Stimulated activated CD8-positive, alpha-beta memory T cell treated with anti-CD3 and anti-CD28 coated beads, Interleukin-4, amount 100 ng/mL, for 4 hours (primary cell): ENCODE measurements around the gene ANKRD13D.
"Not testable (repeated sequence)": the region's sequence is repeated elsewhere in the genome, so short reads cannot be mapped to it uniquely, and the experiment has no call there.

Experiments used
- DNase-seq, 2 donors: peaks; one replicate each; pipeline ENCODE4 v3.0.0-alpha.2; 2020; ENCODE audit warnings: low read depth in 2 of 2, low spot score in 1 of 2

Gene ANKRD13D

GRCh38 chr11:67317205-67317887 lies 28.2 kb downstream of the ANKRD13D start:
- peak; percentile 96 to 99 for DNase-seq

- no peak for DNase-seq
Observed at GRCh38 chr11:67317888-67318555, 28.9 kb downstream of the ANKRD13D start.

GRCh38 chr11:67318876-67319275 lies 29.8 kb downstream of the ANKRD13D start:
- DNase-seq, result not testable (repeated sequence)

- no peak for DNase-seq
Observed at GRCh38 chr11:67320011-67320410, 30.9 kb downstream of the ANKRD13D start.

GRCh38 chr11:67320691-67321090 lies 31.6 kb downstream of the ANKRD13D start:
- DNase-seq, result no peak

GRCh38 chr11:67321313-67321871 lies 32.3 kb downstream of the ANKRD13D start:
- no peak for DNase-seq

- no peak for DNase-seq
Observed at GRCh38 chr11:67322049-67322448, 32.9 kb downstream of the ANKRD13D start.

- DNase-seq, result no peak
Observed at GRCh38 chr11:67323526-67323925, 34.4 kb downstream of the ANKRD13D start.

- no peak for DNase-seq
Observed at GRCh38 chr11:67332081-67332691, 43.1 kb downstream of the ANKRD13D start.

GRCh38 chr11:67337257-67337656 lies 48.2 kb downstream of the ANKRD13D start:
- DNase-seq, result no peak

GRCh38 chr11:67344264-67344663 lies 55.2 kb downstream of the ANKRD13D start:
- no peak for DNase-seq

- no peak for DNase-seq
Observed at GRCh38 chr11:67345247-67345919, 56.3 kb downstream of the ANKRD13D start.

- DNase-seq, result no peak
Observed at GRCh38 chr11:67345920-67346819, 57.1 kb downstream of the ANKRD13D start.

- DNase-seq, result no peak
Observed at GRCh38 chr11:67347964-67348749, 59.1 kb downstream of the ANKRD13D start.

GRCh38 chr11:67349036-67349435 lies 59.9 kb downstream of the ANKRD13D start:
- DNase-seq, result no peak

GRCh38 chr11:67349457-67349856 lies 60.4 kb downstream of the ANKRD13D start:
- no peak for DNase-seq

- no peak for DNase-seq
Observed at GRCh38 chr11:67349928-67350465, 60.9 kb downstream of the ANKRD13D start.

- DNase-seq, result no peak
Observed at GRCh38 chr11:67351275-67352005, 62.3 kb downstream of the ANKRD13D start.
